HCT116 (cell line): ENCODE data around the gene LRRC70. TPM values are rescaled to one million over a fixed set of nuclear protein-coding genes. Genes with fewer than 3 reads are reported as not detected.

Experiments
- ATAC-seq: fragments of 200-7000 bp; cut with Tn5 transposase; 2 replicates; pipeline ENCODE4 v1.9.1; 2020; ENCODE audit warnings: mild to moderate bottlenecking, moderate library complexity
- BruUV-seq: library from RNA; stranded (reverse); fragments of 400-500 nt; replicated peaks from 2 replicates; lab custom pipeline; 2021; lab: Mats Ljungman, UMichigan
- CTCF ChIA-PET: fragments of 300-600 bp; sonication (Branson Sonifier 250); formaldehyde crosslinking; loops from one replicate; lab custom pipeline; 2021; ENCODE audit warnings: antibody characterized with exemption; lab: Charles Lee
- POLR2A ChIA-PET: fragments of 300-600, 350-600 bp; sonication (Branson Sonifier 250); formaldehyde crosslinking; loops from one replicate; lab custom pipeline; 2021; ENCODE audit warnings: antibody characterized with exemption; lab: Charles Lee
- RAD21 ChIA-PET, 2 experiments: fragments of 300-600 bp; sonication (Branson Sonifier 250); formaldehyde crosslinking; loops; one replicate each; lab custom pipeline; 2023; ENCODE audit warnings: low total read pairs in 2 of 2; ENCODE audit not compliant: uncharacterized antibody in 2 of 2, unreplicated experiment in 2 of 2, low non-redundant PET in 1 of 2; lab: Charles Lee
- DNase-seq: peaks from one replicate; pipeline ENCODE4 v3.0.0-alpha.2; 2010; ENCODE audit warnings: low read depth, low spot score
- H2AFZ ChIP-seq: fragments of 200-600 bp; shearing (Covaris generic), sonication (generic); 2 replicates; pipeline ENCODE4 v1.6.1; 2017; ENCODE audit warnings: low read depth, mixed run types, mixed read lengths, antibody characterized with exemption, low read length; ENCODE audit not compliant: poor library complexity, severe bottlenecking
- H3K27ac ChIP-seq: 2 replicates; pipeline ENCODE4 v1.5.1; 2012; ENCODE audit warnings: low read depth, low read length
- H3K27me3 ChIP-seq: fragments of 200-600 bp; sonication (generic); 2 replicates; pipeline ENCODE4 v1.6.1; 2016; ENCODE audit warnings: mixed run types, low read length, mixed read lengths; ENCODE audit not compliant: insufficient read depth
- H3K36me3 ChIP-seq, 2 experiments: fragments of 200-500 bp in 1 of 2; fragments of 200-600 bp in 1 of 2; sonication (Bioruptor generic) in 1 of 2; sonication (generic) in 1 of 2; 2 replicates each; pipeline versions ENCODE4 v1.5.1 to v1.6.1; 2014 to 2016; ENCODE audit warnings: low read length in 2 of 2, inconsistent platforms in 1 of 2, mixed read lengths in 1 of 2, mixed run types in 1 of 2; ENCODE audit not compliant: insufficient read depth in 2 of 2, control insufficient read depth in 1 of 2
- H3K4me1 ChIP-seq, 2 experiments: fragments of 200-600 bp in 1 of 2; sonication (generic) in 1 of 2; 2 replicates each; pipeline versions ENCODE4 v1.5.1 to v1.6.1; 2012 to 2017; ENCODE audit warnings: low read length in 2 of 2, inconsistent platforms in 1 of 2, mild to moderate bottlenecking in 1 of 2, mixed read lengths in 1 of 2, mixed run types in 1 of 2, moderate library complexity in 1 of 2; ENCODE audit not compliant: insufficient read depth in 2 of 2, control insufficient read depth in 1 of 2
- H3K4me2 ChIP-seq: fragments of 200-600 bp; sonication (generic); 2 replicates; pipeline ENCODE4 v1.6.1; 2017; ENCODE audit warnings: mixed run types, low read length, mixed read lengths
- H3K4me3 ChIP-seq, 2 experiments: fragments of 200-600 bp in 1 of 2; sonication (generic) in 1 of 2; replicated peaks in 1 of 2; 2 replicates each; pipeline ENCODE4 v1.5.1; 2011 to 2016; ENCODE audit warnings: low read length in 2 of 2, control low read depth in 1 of 2, low read depth in 1 of 2, mild to moderate bottlenecking in 1 of 2, mixed read lengths in 1 of 2, mixed run types in 1 of 2
- H3K79me2 ChIP-seq: fragments of 200-600 bp; sonication (generic); 2 replicates; pipeline ENCODE4 v1.6.1; 2017; ENCODE audit warnings: mild to moderate bottlenecking, mixed run types, low read length, moderate library complexity, mixed read lengths; ENCODE audit not compliant: insufficient read depth
- H3K9ac ChIP-seq: fragments of 200-600 bp; sonication (generic); 2 replicates; pipeline ENCODE4 v1.6.1; 2016; ENCODE audit warnings: low read length, mixed read lengths
- H3K9me2 ChIP-seq: fragments of 200-600 bp; sonication (generic), shearing (Covaris generic); 2 replicates; pipeline ENCODE4 v1.6.1; 2017; ENCODE audit warnings: mixed run types, mild to moderate bottlenecking, moderate library complexity; ENCODE audit not compliant: insufficient read depth
- H3K9me3 ChIP-seq, 2 experiments: fragments of 200-500 bp in 1 of 2; fragments of 200-600 bp in 1 of 2; sonication (Bioruptor generic) in 1 of 2; sonication (generic) in 1 of 2; 2 replicates each; pipeline ENCODE4 v1.6.1; 2014 to 2017; ENCODE audit warnings: low read length in 2 of 2, mixed read lengths in 2 of 2, inconsistent platforms in 1 of 2, low read depth in 1 of 2, mild to moderate bottlenecking in 1 of 2, mixed run types in 1 of 2, moderate library complexity in 1 of 2; ENCODE audit not compliant: control insufficient read depth in 1 of 2, insufficient read depth in 1 of 2
- H4K20me1 ChIP-seq: fragments of 200-600 bp; sonication (generic), shearing (Covaris generic); 2 replicates; pipeline ENCODE4 v1.6.1; 2017; ENCODE audit warnings: mixed run types, mild to moderate bottlenecking, moderate library complexity; ENCODE audit not compliant: insufficient read depth
- CBX3 ChIP-seq: IDR thresholded peaks from 2 replicates; pipeline ENCODE4 v1.6.1; 2012; ENCODE audit warnings: low read depth
- EGR1 ChIP-seq: IDR thresholded peaks from 2 replicates; pipeline ENCODE4 v1.6.1; 2012; ENCODE audit warnings: low read depth
- EZH2phosphoT487 ChIP-seq: fragments of 200-600 bp; IDR thresholded peaks from 2 replicates; pipeline ENCODE4 v1.6.1; 2018; ENCODE audit warnings: antibody characterized with exemption, borderline replicate concordance
- FOSL1 ChIP-seq: IDR thresholded peaks from 2 replicates; pipeline ENCODE4 v1.6.1; 2012; ENCODE audit warnings: low read depth
- POLR2A ChIP-seq: IDR thresholded peaks from 2 replicates; pipeline ENCODE4 v1.7.0; 2011; ENCODE audit warnings: borderline replicate concordance; ENCODE audit not compliant: insufficient read depth, insufficient read length; ENCODE audit errors: extremely low read depth
- YY1 ChIP-seq: IDR thresholded peaks from 2 replicates; pipeline ENCODE4 v1.6.1; 2011; ENCODE audit warnings: low read length, low read depth, moderate library complexity, mild to moderate bottlenecking; ENCODE audit not compliant: insufficient replicate concordance; ENCODE audit errors: extremely low read depth
- intact Hi-C: fragments of 100-400 bp; cut with micrococcal nuclease; formaldehyde crosslinking; loops from 2 replicates; pipeline ENCODE4 v1.10.0; 2022
- total RNA-seq: library from RNA; stranded (reverse); gene quantifications from one replicate; pipeline ENCODE4 v1.2.1, GENCODE V29; 2021; ENCODE audit not compliant: unreplicated experiment
- TF ChIP-seq, protein P1 (sequence below): IDR thresholded peaks from 2 replicates; pipeline ENCODE4 v1.6.1; 2012
- TF ChIP-seq, protein P2 (sequence below), 3 experiments: fragments of 200-600 bp in 1 of 3; sonication (generic) in 1 of 3; IDR thresholded peaks in 2 of 3; conservative IDR thresholded peaks in 1 of 3; 2 replicates each; pipeline ENCODE4 v1.5.1; 2012 to 2017; ENCODE audit warnings: low read depth in 2 of 3, low read length in 2 of 3, antibody characterized with exemption in 1 of 3, borderline replicate concordance in 1 of 3, control low read depth in 1 of 3, mild to moderate bottlenecking in 1 of 3, mixed read lengths in 1 of 3, mixed run types in 1 of 3, moderate library complexity in 1 of 3; ENCODE audit not compliant: insufficient read depth in 1 of 3
- TF ChIP-seq, protein P3 (sequence below): IDR thresholded peaks from 2 replicates; pipeline ENCODE4 v1.6.1; 2012; ENCODE audit warnings: low read depth

LRRC70 gene
- total RNA-seq, 1 experiment from 2014 or later, result 0.37 TPM

DNA sequence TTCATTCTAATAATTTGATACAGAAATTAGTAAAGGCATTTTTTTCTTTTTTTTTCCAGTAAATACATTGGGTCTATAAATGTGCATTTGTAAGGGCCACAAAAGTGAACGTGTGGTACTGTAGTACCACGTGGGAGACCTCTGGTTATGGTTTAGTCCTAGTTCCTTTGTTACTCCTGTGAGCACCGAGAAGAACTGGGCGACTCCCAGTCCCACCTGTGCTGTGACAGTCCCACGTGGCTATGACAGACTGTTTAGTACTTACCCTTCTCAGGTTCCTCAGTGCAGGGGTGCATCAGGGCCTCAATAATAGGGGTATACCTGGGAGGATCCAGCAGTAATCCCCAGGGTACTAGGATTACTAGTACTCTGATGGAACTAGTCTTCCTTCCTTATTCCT is 49.3 kb downstream of the LRRC70 start:
- no peak for DNase-seq
- RAD21 ChIA-PET, result no interaction called here
- Histone ChIP-seq H4K20me1 (no peaks in the 10 kb centered on the region), H3K9me2 (no peaks in the 10 kb centered on the region), H3K9ac (no peak overlapping the region), H3K4me1 (no peaks in the 10 kb centered on the region), H3K9me3 (no peaks in the 10 kb centered on the region), H3K4me3 (no peak overlapping the region), H3K27me3 (no peaks in the 10 kb centered on the region), H3K4me2 (no peak overlapping the region), H3K36me3 (peaks cover 0 to 12% of the 10 kb centered on the region in 2 experiments; a peak in 2 of 4 replicates)
- BruUV-seq, result no TSS peak
- POLR2A ChIA-PET, result no interaction called here
- ATAC-seq, result no peak
- CTCF ChIA-PET, result no interaction called here
- TF ChIP-seq EGR1, result no peak
- TF ChIP-seq YY1, result no peak
- TF ChIP-seq POLR2A, result no peak
- TF ChIP-seq, protein P1, sequence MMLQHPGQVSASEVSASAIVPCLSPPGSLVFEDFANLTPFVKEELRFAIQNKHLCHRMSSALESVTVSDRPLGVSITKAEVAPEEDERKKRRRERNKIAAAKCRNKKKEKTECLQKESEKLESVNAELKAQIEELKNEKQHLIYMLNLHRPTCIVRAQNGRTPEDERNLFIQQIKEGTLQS, result no peak
- no peak for TF ChIP-seq CBX3
- TF ChIP-seq, protein P2, sequence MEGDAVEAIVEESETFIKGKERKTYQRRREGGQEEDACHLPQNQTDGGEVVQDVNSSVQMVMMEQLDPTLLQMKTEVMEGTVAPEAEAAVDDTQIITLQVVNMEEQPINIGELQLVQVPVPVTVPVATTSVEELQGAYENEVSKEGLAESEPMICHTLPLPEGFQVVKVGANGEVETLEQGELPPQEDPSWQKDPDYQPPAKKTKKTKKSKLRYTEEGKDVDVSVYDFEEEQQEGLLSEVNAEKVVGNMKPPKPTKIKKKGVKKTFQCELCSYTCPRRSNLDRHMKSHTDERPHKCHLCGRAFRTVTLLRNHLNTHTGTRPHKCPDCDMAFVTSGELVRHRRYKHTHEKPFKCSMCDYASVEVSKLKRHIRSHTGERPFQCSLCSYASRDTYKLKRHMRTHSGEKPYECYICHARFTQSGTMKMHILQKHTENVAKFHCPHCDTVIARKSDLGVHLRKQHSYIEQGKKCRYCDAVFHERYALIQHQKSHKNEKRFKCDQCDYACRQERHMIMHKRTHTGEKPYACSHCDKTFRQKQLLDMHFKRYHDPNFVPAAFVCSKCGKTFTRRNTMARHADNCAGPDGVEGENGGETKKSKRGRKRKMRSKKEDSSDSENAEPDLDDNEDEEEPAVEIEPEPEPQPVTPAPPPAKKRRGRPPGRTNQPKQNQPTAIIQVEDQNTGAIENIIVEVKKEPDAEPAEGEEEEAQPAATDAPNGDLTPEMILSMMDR (IDR thresholded peaks at IDR 0.05 in 2 of 3, conservative IDR thresholded peaks at IDR 0.05 in 1 of 3; ENCODE audit: borderline replicate concordance in 1 of 3, insufficient read depth in 1 of 3, low read depth in 2 of 3, low read length in 2 of 3), result no peak
- TF ChIP-seq, protein P3, sequence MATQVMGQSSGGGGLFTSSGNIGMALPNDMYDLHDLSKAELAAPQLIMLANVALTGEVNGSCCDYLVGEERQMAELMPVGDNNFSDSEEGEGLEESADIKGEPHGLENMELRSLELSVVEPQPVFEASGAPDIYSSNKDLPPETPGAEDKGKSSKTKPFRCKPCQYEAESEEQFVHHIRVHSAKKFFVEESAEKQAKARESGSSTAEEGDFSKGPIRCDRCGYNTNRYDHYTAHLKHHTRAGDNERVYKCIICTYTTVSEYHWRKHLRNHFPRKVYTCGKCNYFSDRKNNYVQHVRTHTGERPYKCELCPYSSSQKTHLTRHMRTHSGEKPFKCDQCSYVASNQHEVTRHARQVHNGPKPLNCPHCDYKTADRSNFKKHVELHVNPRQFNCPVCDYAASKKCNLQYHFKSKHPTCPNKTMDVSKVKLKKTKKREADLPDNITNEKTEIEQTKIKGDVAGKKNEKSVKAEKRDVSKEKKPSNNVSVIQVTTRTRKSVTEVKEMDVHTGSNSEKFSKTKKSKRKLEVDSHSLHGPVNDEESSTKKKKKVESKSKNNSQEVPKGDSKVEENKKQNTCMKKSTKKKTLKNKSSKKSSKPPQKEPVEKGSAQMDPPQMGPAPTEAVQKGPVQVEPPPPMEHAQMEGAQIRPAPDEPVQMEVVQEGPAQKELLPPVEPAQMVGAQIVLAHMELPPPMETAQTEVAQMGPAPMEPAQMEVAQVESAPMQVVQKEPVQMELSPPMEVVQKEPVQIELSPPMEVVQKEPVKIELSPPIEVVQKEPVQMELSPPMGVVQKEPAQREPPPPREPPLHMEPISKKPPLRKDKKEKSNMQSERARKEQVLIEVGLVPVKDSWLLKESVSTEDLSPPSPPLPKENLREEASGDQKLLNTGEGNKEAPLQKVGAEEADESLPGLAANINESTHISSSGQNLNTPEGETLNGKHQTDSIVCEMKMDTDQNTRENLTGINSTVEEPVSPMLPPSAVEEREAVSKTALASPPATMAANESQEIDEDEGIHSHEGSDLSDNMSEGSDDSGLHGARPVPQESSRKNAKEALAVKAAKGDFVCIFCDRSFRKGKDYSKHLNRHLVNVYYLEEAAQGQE, result no peak
- no peak for TF ChIP-seq EZH2phosphoT487
- no peak for TF ChIP-seq FOSL1
- TF ChIP-seq, all 23 proteins: peak for 0
- Histone ChIP-seq H2AFZ (no peak overlapping the region), H3K79me2 (no peaks in the 10 kb centered on the region), H3K27ac (no peak overlapping the region)
- intact Hi-C loops, result no loop called here

Other genes starting within 250 kb of the LRRC70 start
- 43.5 TPM for gene DIMT1, start 174.9 kb upstream of the LRRC70 start, total RNA-seq
- gene IPO11, start 166.1 kb upstream of the LRRC70 start, total RNA-seq, result 55.1 TPM